ENCODE results near the gene OR2A42.
"Not testable (repeated sequence)": the region's sequence is repeated elsewhere in the genome, so short reads cannot be mapped to it uniquely, and the experiment has no call there.

GRCh38 chr7:144228810-144229209 lies 10.6 kb downstream of the OR2A42 start:
- not testable (repeated sequence) for TF ChIP-seq EZH2phosphoT487 (IDR thresholded peaks at IDR 0.05; ENCODE audit: low read depth)
- TF ChIP-seq, protein P1, sequence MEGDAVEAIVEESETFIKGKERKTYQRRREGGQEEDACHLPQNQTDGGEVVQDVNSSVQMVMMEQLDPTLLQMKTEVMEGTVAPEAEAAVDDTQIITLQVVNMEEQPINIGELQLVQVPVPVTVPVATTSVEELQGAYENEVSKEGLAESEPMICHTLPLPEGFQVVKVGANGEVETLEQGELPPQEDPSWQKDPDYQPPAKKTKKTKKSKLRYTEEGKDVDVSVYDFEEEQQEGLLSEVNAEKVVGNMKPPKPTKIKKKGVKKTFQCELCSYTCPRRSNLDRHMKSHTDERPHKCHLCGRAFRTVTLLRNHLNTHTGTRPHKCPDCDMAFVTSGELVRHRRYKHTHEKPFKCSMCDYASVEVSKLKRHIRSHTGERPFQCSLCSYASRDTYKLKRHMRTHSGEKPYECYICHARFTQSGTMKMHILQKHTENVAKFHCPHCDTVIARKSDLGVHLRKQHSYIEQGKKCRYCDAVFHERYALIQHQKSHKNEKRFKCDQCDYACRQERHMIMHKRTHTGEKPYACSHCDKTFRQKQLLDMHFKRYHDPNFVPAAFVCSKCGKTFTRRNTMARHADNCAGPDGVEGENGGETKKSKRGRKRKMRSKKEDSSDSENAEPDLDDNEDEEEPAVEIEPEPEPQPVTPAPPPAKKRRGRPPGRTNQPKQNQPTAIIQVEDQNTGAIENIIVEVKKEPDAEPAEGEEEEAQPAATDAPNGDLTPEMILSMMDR (IDR thresholded peaks at IDR 0.05; ENCODE audit: low read depth, low read length) = not testable (repeated sequence)

Data from OCI-LY3 (cell line).